ENCODE results near the gene KRT3. TPM values are rescaled to one million over a fixed set of nuclear protein-coding genes. Genes with fewer than 3 reads are reported as not detected.

KRT3 gene
- total RNA-seq, 1 donor from 2014 or later, result not detected

- DNase-seq, result no peak
- Mint-ChIP-seq H3K27me3 (ENCODE audit: unreplicated experiment) (peaks cover 4% of the 10 kb centered on the region), H3K36me3 (ENCODE audit: unreplicated experiment) (no peaks in the 10 kb centered on the region), H3K9me3 (ENCODE audit: unreplicated experiment) (peaks cover 1% of the 10 kb centered on the region), H3K4me1 (ENCODE audit: low read depth, unreplicated experiment) (no peaks in the 10 kb centered on the region), H3K27ac (ENCODE audit: unreplicated experiment) (no peak overlapping the region), H3K4me3 (ENCODE audit: unreplicated experiment) (no peak overlapping the region)
- TF ChIP-seq CTCF (IDR thresholded peaks at IDR 0.05; ENCODE audit: partially characterized antibody, unreplicated experiment), result no peak
Measured at GRCh38 chr12:52771088-52771487, 24.8 kb downstream of the KRT3 start.

DNA sequence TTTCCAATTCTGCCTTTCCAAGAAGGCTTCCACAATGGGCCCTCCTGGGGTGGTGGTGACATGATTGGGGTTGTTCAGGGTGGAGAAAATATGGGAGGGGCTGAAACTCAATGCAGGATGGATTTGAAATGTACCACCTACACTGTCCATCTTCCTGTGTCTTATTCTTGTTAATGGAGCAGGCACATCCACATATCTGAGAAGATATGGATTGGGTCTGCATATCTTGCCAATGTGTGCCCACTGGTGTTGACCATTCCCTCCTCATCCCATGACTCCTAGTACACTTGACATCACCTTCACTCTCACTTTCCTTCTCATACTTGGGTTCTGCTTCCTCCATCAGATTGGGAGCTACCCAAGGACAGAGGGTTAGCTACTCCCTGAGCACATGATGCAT, 26.0 kb downstream of the KRT3 start:
- Mint-ChIP-seq H3K4me3 (ENCODE audit: unreplicated experiment) (no peak overlapping the region), H3K27ac (ENCODE audit: unreplicated experiment) (no peak overlapping the region), H3K27me3 (ENCODE audit: unreplicated experiment) (peaks cover 4% of the 10 kb centered on the region), H3K4me1 (ENCODE audit: low read depth, unreplicated experiment) (no peaks in the 10 kb centered on the region), H3K9me3 (ENCODE audit: unreplicated experiment) (peaks cover 1% of the 10 kb centered on the region), H3K36me3 (ENCODE audit: unreplicated experiment) (no peaks in the 10 kb centered on the region)
- TF ChIP-seq CTCF (IDR thresholded peaks at IDR 0.05; ENCODE audit: partially characterized antibody, unreplicated experiment), result no peak
- no peak for DNase-seq

DNA sequence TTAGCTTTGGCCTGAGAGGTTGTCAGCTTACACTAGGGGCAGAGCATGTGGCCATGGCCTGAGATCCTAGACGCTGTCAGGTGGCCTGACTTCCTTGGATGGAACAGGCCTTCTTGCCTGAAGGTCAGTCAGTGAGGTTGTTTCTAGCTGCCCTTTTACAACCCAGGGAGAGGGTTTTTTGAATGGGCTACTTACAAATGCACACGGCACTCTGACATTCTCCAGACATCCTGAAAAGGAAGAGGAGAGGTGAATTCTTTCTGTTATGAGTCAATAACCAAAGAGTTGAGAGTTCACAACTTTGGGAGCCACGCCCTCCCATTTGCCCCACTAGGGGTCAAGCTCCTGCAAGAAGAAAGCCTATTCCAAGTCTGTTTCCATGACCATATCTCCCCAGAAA, 26.6 kb downstream of the KRT3 start:
- no peaks in the 10 kb centered on the region for H3K4me1 Mint-ChIP-seq (ENCODE audit: low read depth, unreplicated experiment)
- no peak for TF ChIP-seq CTCF (IDR thresholded peaks at IDR 0.05; ENCODE audit: partially characterized antibody, unreplicated experiment)
- DNase-seq, result no peak
- H3K27ac Mint-ChIP-seq (ENCODE audit: unreplicated experiment), result no peak overlapping the region
- peaks cover 1% of the 10 kb centered on the region for H3K9me3 Mint-ChIP-seq (ENCODE audit: unreplicated experiment)
- no peaks in the 10 kb centered on the region for H3K36me3 Mint-ChIP-seq (ENCODE audit: unreplicated experiment)
- H3K27me3 Mint-ChIP-seq (ENCODE audit: unreplicated experiment), result peaks cover 4% of the 10 kb centered on the region
- H3K4me3 Mint-ChIP-seq (ENCODE audit: unreplicated experiment), result no peak overlapping the region

DNA sequence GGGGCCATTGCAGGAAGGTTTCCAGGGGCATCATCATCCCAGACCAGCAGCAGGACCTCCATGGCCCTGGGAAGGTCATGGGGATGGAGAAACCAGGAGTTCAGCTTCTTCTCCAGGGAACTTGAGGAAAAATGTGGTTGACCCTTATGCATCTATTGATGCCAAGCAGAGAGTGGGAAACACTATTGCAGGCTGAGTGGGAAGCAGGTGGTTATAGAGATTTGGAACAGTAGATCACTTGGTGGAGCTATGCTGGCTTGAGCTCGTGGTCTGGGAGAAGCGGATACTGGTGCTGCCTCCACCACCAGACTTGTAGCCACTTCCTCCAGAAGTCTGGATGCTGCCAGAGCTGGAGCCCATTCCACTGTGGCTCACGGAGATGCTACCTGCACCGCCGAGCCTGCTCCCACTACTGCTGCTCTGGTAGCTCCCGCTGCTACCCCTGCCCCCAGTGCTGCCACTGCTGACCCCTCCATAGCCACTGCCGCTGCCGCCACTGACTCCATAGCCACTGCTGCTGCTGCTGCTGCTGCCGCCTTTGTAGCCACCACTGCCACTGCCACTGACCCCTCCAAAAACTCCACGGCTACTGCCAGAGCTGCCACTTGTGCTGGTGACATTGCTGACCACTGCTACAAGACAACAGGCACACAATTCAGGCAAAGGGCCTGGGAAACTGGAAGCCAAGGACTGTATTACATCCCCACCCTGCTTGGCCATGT, 27.3 kb downstream of the KRT3 start:
- peaks cover 4% of the 10 kb centered on the region for H3K27me3 Mint-ChIP-seq (ENCODE audit: unreplicated experiment)
- H3K9me3 Mint-ChIP-seq (ENCODE audit: unreplicated experiment), result peaks cover 1% of the 10 kb centered on the region
- H3K4me3 Mint-ChIP-seq (ENCODE audit: unreplicated experiment), result no peak overlapping the region
- DNase-seq, result no peak
- H3K4me1 Mint-ChIP-seq (ENCODE audit: low read depth, unreplicated experiment), result no peaks in the 10 kb centered on the region
- no peak for TF ChIP-seq CTCF (IDR thresholded peaks at IDR 0.05; ENCODE audit: partially characterized antibody, unreplicated experiment)
- H3K27ac Mint-ChIP-seq (ENCODE audit: unreplicated experiment), result no peak overlapping the region
- H3K36me3 Mint-ChIP-seq (ENCODE audit: unreplicated experiment), result no peaks in the 10 kb centered on the region

GRCh38 chr12:52767427-52767826, 28.5 kb downstream of the KRT3 start:
- H3K27ac Mint-ChIP-seq (ENCODE audit: unreplicated experiment), result no peak overlapping the region
- H3K9me3 Mint-ChIP-seq (ENCODE audit: unreplicated experiment), result peaks cover 1% of the 10 kb centered on the region
- H3K4me1 Mint-ChIP-seq (ENCODE audit: low read depth, unreplicated experiment), result no peaks in the 10 kb centered on the region
- no peaks in the 10 kb centered on the region for H3K36me3 Mint-ChIP-seq (ENCODE audit: unreplicated experiment)
- H3K27me3 Mint-ChIP-seq (ENCODE audit: unreplicated experiment), result peaks cover 4% of the 10 kb centered on the region
- no peak for DNase-seq
- no peak for TF ChIP-seq CTCF (IDR thresholded peaks at IDR 0.05; ENCODE audit: partially characterized antibody, unreplicated experiment)
- no peak overlapping the region for H3K4me3 Mint-ChIP-seq (ENCODE audit: unreplicated experiment)

Data from glutamatergic neuron (in vitro differentiated cells).